Keratinocyte (primary cell): Measurements from ENCODE around the gene TRIM66. TPM values are rescaled to one million over a fixed set of nuclear protein-coding genes. Genes with fewer than 3 reads are reported as not detected.

Experiments
- DNase-seq: peaks from one replicate; pipeline ENCODE4 v3.0.0-alpha.2; 2011; ENCODE audit warnings: low read depth, missing footprints, low spot score
- FAIRE-seq: peaks from 2 replicates; lab custom pipeline; 2011; peaks lifted over from hg19 to GRCh38; lab: Jason Lieb, UNC
- H2AFZ ChIP-seq: 2 replicates; pipeline ENCODE4 v1.6.0; 2012; ENCODE audit warnings: low read length, control low read depth, inconsistent platforms; ENCODE audit not compliant: control insufficient read depth
- H3K27ac ChIP-seq: 2 replicates; pipeline ENCODE4 v1.5.1; 2011; ENCODE audit warnings: low read length; ENCODE audit not compliant: control insufficient read depth, insufficient read depth
- H3K27me3 ChIP-seq: 3 replicates; pipeline ENCODE4 v1.6.0; 2011; ENCODE audit warnings: low read length; ENCODE audit not compliant: control insufficient read depth, insufficient read depth; ENCODE audit errors: extremely low read depth
- H3K36me3 ChIP-seq, 2 experiments: 2 replicates in 1 of 2; 3 replicates in 1 of 2; pipeline ENCODE4 v1.5.1; 2011; ENCODE audit warnings: low read length in 2 of 2, mild to moderate bottlenecking in 1 of 2; ENCODE audit not compliant: control insufficient read depth in 2 of 2, insufficient read depth in 2 of 2; ENCODE audit errors: extremely low read depth in 1 of 2
- H3K4me1 ChIP-seq: 3 replicates; pipeline ENCODE4 v1.5.1; 2011; ENCODE audit warnings: low read length; ENCODE audit not compliant: control insufficient read depth, insufficient read depth; ENCODE audit errors: extremely low read depth
- H3K4me2 ChIP-seq: 3 replicates; pipeline ENCODE4 v1.6.0; 2011; ENCODE audit warnings: low read depth, low read length; ENCODE audit not compliant: control insufficient read depth, insufficient read depth; ENCODE audit errors: extremely low read depth
- H3K4me3 ChIP-seq, 3 experiments: fragments of 200-600 bp in 1 of 3; sonication (generic) in 1 of 3; 2 replicates in 2 of 3; 3 replicates in 1 of 3; pipeline ENCODE4 v1.5.1; 2011 to 2016; ENCODE audit warnings: low read length in 3 of 3, mild to moderate bottlenecking in 3 of 3, control low read depth in 2 of 3, inconsistent platforms in 1 of 3, low read depth in 1 of 3, mixed read lengths in 1 of 3, mixed run types in 1 of 3, moderate library complexity in 1 of 3; ENCODE audit not compliant: control insufficient read depth in 2 of 3, insufficient read depth in 2 of 3; ENCODE audit errors: extremely low read depth in 1 of 3
- H3K79me2 ChIP-seq: 2 replicates; pipeline ENCODE4 v1.6.0; 2012; ENCODE audit warnings: low read length; ENCODE audit not compliant: control insufficient read depth, insufficient read depth
- H3K9ac ChIP-seq: 3 replicates; pipeline ENCODE4 v1.6.0; 2011; ENCODE audit warnings: low read length; ENCODE audit not compliant: control insufficient read depth, insufficient read depth; ENCODE audit errors: extremely low read depth
- H3K9me1 ChIP-seq: 3 replicates; pipeline ENCODE4 v1.6.0; 2011; ENCODE audit warnings: low read length; ENCODE audit not compliant: control insufficient read depth, insufficient read depth; ENCODE audit errors: extremely low read depth
- H3K9me3 ChIP-seq: 2 replicates; pipeline ENCODE4 v1.5.1; 2012; ENCODE audit warnings: low read depth, low read length; ENCODE audit not compliant: control insufficient read depth
- H4K20me1 ChIP-seq: 3 replicates; pipeline ENCODE4 v1.6.0; 2011; ENCODE audit warnings: low read length; ENCODE audit not compliant: control insufficient read depth, insufficient read depth; ENCODE audit errors: extremely low read depth
- EZH2 ChIP-seq: IDR thresholded peaks from one replicate; pipeline ENCODE4 v1.6.1; 2012; ENCODE audit warnings: inconsistent platforms, mild to moderate bottlenecking, low read length, moderate library complexity
- dilution Hi-C: fragments of 300-500 bp; cut with MboI; formaldehyde crosslinking; loops from one replicate; pipeline ENCODE4 v1.7.0; 2020; ENCODE audit warnings: low sequenced_read_pairs; ENCODE audit not compliant: extremely low pct_ligation_motif_present
- polyA plus RNA-seq, 5 experiments: library from polyadenylated mRNA; depleted of rRNA in 3 of 5; stranded (reverse) in 3 of 5; stranded (forward) in 1 of 5; unstranded in 1 of 5; fragments of >200 nt; gene quantifications; 1 replicate in 1 of 5; 2 replicates in 3 of 5; 3 replicates in 1 of 5; pipeline versions ENCODE4 v1.2.1 to v1.2.3, GENCODE V29; 2011 to 2012; ENCODE audit warnings: missing spikeins in 2 of 5, low read depth in 1 of 5, low replicate concordance in 1 of 5
- TF ChIP-seq, protein P1 (sequence below), 3 experiments: IDR thresholded peaks in 1 of 3; conservative IDR thresholded peaks in 1 of 3; optimal IDR thresholded peaks in 1 of 3; 2 replicates in 2 of 3; 3 replicates in 1 of 3; pipeline versions ENCODE3 to v1.5.1; 2011; ENCODE audit warnings: low read length in 3 of 3, mild to moderate bottlenecking in 3 of 3, moderate library complexity in 2 of 3, control low read depth in 1 of 3, inconsistent platforms in 1 of 3; ENCODE audit not compliant: insufficient read depth in 2 of 3; ENCODE audit errors: extremely low read depth in 1 of 3

TRIM66 gene
- polyA plus RNA-seq, 1 donor (not counting 4 experiments of a cell fraction or from before 2014, with no cell fraction given): 5.1 TPM

DNA sequence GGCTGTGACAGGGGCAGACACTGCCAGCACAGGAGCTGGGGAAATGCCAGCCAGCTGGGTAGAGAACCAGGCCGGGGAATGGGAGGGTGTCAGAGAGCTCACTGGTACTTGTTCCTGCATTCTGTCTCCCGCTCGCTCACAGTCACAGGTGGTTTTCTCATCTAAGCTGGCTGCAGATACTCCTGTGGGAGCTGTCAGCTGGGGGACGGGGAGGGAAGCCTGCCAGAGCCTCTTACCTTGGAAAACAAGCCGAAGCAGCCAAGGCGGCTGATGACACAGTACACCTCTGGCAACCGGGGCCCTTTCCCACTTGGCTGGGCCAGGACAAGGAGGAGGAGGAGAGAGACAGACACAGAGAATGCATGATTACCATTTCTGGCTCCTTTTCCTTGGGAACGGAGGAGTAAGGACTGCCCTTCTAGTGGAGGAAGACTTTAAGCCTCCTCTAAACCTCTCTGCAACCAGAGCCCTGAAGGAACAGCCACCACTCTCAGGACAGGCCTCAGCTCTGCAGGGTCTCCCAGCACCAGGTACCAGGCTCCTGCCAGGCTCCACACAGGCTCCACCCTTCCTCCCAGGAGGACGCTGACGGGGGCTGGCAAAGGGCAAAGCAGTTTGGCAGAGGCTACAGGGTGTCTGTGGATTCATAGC is 25.2 kb upstream of the TRIM66 start:
- Histone ChIP-seq H3K4me1 (no peaks in the 10 kb centered on the region), H3K4me2 (no peak overlapping the region), H3K9me1 (no peaks in the 10 kb centered on the region), H3K9ac (no peak overlapping the region), H3K27ac (no peak overlapping the region), H3K36me3 (peaks cover 28 to 35% of the 10 kb centered on the region in 2 experiments), H4K20me1 (no peaks in the 10 kb centered on the region), H3K79me2 (no peaks in the 10 kb centered on the region), H2AFZ (no peak overlapping the region), H3K4me3 (no peak overlapping the region), H3K27me3 (no peaks in the 10 kb centered on the region), H3K9me3 (no peaks in the 10 kb centered on the region)
- FAIRE-seq (no peak), DNase-seq (no peak)
- dilution Hi-C loops: no loop called here
- no peak for TF ChIP-seq EZH2
- TF ChIP-seq, protein P1, sequence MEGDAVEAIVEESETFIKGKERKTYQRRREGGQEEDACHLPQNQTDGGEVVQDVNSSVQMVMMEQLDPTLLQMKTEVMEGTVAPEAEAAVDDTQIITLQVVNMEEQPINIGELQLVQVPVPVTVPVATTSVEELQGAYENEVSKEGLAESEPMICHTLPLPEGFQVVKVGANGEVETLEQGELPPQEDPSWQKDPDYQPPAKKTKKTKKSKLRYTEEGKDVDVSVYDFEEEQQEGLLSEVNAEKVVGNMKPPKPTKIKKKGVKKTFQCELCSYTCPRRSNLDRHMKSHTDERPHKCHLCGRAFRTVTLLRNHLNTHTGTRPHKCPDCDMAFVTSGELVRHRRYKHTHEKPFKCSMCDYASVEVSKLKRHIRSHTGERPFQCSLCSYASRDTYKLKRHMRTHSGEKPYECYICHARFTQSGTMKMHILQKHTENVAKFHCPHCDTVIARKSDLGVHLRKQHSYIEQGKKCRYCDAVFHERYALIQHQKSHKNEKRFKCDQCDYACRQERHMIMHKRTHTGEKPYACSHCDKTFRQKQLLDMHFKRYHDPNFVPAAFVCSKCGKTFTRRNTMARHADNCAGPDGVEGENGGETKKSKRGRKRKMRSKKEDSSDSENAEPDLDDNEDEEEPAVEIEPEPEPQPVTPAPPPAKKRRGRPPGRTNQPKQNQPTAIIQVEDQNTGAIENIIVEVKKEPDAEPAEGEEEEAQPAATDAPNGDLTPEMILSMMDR (optimal IDR thresholded peaks at IDR 0.05 in 1 of 3, IDR thresholded peaks at IDR 0.05 in 1 of 3, conservative IDR thresholded peaks at IDR 0.05 in 1 of 3; ENCODE audit: extremely low read depth in 1 of 3, insufficient read depth in 2 of 3, low read length in 3 of 3): no peak

DNA sequence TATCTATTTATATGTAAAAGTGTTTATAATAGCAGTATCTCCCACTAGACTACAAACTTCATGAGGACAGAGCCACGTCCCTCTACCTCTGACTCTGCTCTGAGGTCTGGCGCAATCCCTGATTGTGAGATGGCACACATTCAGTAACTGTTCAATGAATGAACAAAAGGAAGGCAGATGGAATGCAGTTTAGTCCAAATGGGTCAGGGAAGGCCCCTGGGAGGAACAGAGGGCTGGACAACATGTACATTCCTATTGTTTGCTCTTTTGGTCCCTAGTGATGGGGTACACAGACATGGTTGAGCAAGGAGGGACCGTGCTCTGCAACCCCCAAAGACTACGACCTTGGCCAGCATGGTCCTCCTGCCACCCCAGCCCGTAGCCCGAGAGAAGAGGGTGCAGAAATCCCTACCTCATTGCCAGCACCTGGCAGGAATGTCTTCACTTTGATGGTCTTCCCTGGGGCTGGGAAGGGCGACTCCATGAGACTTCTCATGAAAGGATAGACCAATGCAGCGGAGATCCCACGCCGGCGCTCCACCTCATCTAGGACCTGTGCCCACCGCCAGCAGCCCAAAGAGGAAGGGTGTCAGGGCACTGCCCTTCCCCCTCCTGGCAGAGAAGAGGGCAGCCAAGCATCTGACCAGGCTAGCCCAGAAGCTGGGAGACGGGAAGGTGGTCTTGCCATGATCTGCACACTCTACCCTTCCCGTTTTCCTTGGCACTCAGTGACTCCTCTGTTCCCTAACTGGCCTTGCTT is 24.4 kb upstream of the TRIM66 start:
- Histone ChIP-seq H3K4me1 (no peaks in the 10 kb centered on the region), H3K4me3 (no peak overlapping the region), H3K4me2 (no peak overlapping the region), H3K9ac (no peak overlapping the region), H3K27ac (no peak overlapping the region), H3K9me3 (no peaks in the 10 kb centered on the region), H3K27me3 (no peaks in the 10 kb centered on the region), H3K79me2 (no peaks in the 10 kb centered on the region), H3K36me3 (peaks cover 28 to 37% of the 10 kb centered on the region in 2 experiments), H3K9me1 (no peaks in the 10 kb centered on the region), H2AFZ (no peak overlapping the region), H4K20me1 (no peaks in the 10 kb centered on the region)
- dilution Hi-C loops: no loop called here
- DNase-seq (no peak), FAIRE-seq (no peak)
- TF ChIP-seq EZH2: no peak
- TF ChIP-seq, protein P1 (optimal IDR thresholded peaks at IDR 0.05 in 1 of 3, IDR thresholded peaks at IDR 0.05 in 1 of 3, conservative IDR thresholded peaks at IDR 0.05 in 1 of 3; ENCODE audit: extremely low read depth in 1 of 3, insufficient read depth in 2 of 3, low read length in 3 of 3): no peak
